ENCODE data around the gene GRID2. TPM values are rescaled to one million over a fixed set of nuclear protein-coding genes. Genes with fewer than 3 reads are reported as not detected.

The GRID2 gene
- total and polyA plus RNA-seq, 9 of the 15 experiments (the other 6 are each of a cell fraction or from before 2014, with no cell fraction given), result 0.04 TPM; not detected in 7

DNA sequence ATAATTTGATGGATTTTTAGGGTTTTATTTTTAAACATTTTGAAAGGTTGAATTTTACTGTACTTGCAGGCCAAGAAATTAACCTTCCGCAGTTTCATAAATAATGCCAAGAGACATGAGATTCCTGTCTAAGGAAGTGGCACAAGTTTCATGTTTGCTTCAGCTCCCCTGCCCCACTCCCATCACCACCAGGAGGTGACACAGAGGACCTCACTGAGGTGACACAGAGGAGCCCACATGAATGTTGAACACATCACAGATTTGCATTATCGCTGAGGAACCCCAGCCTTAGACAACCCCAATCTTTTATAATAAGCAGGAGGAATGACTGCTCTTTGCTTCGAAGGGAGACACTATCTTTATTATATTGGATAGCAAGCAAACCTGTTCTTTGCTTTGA is 1033.4 kb downstream of the GRID2 start:
- in situ Hi-C loops (cut with MboI), result no loop called here
- ATAC-seq, result no peak
- Histone ChIP-seq H4K20me1 (replicated peaks; ENCODE audit: control insufficient read depth, insufficient read depth, low read length) (no peaks in the 10 kb centered on the region), H3K9me3 (replicated peaks; ENCODE audit: control insufficient read depth, insufficient read depth, low read depth, low read length) (no peaks in the 10 kb centered on the region; the same call in 1 of the 2 replicates), H3K9me1 (ENCODE audit: control insufficient read depth, insufficient read depth, low read length) (no peaks in the 10 kb centered on the region), H3K4me1 (replicated peaks in 1 of 2; ENCODE audit: control insufficient read depth in 2 of 2, insufficient read depth in 2 of 2, low read length in 2 of 2) (no peaks in the 10 kb centered on the region), H3K79me2 (ENCODE audit: control insufficient read depth, insufficient read depth, low read length) (no peaks in the 10 kb centered on the region), H3K27ac (ENCODE audit: extremely low read depth, low read depth, low read length) (no peak overlapping the region), H3K36me3 (ENCODE audit: control insufficient read depth, insufficient read depth, low read length) (no peaks in the 10 kb centered on the region), H3K4me3 (no peak overlapping the region), H3K9ac (ENCODE audit: insufficient read depth in 1 of 2, low read depth in 2 of 2, low read length in 2 of 2) (no peak overlapping the region), H2AFZ (ENCODE audit: low read depth, low read length) (no peak overlapping the region), H3K27me3 (ENCODE audit: control insufficient read depth in 2 of 2, insufficient read depth in 2 of 2, low read length in 2 of 2) (no peaks in the 10 kb centered on the region), H3K4me2 (ENCODE audit: insufficient read depth, low read length) (no peak overlapping the region)
- CTCF ChIA-PET (ENCODE audit: low intra/inter-chr PET ratio), result no interaction called here
- intact Hi-C loops (cut with micrococcal nuclease), result no loop called here
- no peak for DNase-seq (ENCODE audit: extremely low read depth in 1 of 4, low spot score in 3 of 4)
- POLR2A ChIA-PET, result no interaction called here
- no peak for TF ChIP-seq CREM (IDR thresholded peaks at IDR 0.05; ENCODE audit: low read depth)
- no peak for TF ChIP-seq CBFB (CRISPR knock-in tag; IDR thresholded peaks at IDR 0.05)
- TF ChIP-seq, protein P1, sequence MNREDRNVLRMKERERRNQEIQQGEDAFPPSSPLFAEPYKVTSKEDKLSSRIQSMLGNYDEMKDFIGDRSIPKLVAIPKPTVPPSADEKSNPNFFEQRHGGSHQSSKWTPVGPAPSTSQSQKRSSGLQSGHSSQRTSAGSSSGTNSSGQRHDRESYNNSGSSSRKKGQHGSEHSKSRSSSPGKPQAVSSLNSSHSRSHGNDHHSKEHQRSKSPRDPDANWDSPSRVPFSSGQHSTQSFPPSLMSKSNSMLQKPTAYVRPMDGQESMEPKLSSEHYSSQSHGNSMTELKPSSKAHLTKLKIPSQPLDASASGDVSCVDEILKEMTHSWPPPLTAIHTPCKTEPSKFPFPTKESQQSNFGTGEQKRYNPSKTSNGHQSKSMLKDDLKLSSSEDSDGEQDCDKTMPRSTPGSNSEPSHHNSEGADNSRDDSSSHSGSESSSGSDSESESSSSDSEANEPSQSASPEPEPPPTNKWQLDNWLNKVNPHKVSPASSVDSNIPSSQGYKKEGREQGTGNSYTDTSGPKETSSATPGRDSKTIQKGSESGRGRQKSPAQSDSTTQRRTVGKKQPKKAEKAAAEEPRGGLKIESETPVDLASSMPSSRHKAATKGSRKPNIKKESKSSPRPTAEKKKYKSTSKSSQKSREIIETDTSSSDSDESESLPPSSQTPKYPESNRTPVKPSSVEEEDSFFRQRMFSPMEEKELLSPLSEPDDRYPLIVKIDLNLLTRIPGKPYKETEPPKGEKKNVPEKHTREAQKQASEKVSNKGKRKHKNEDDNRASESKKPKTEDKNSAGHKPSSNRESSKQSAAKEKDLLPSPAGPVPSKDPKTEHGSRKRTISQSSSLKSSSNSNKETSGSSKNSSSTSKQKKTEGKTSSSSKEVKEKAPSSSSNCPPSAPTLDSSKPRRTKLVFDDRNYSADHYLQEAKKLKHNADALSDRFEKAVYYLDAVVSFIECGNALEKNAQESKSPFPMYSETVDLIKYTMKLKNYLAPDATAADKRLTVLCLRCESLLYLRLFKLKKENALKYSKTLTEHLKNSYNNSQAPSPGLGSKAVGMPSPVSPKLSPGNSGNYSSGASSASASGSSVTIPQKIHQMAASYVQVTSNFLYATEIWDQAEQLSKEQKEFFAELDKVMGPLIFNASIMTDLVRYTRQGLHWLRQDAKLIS (CRISPR knock-in tag; IDR thresholded peaks at IDR 0.05), result no peak
- BruUV-seq (replicated peaks), result no TSS peak
- WGBS (ENCODE audit: insufficient coverage, low coverage, missing lambda C conversion rate), result 2% methylated on average over 3 of the region's 3 CpGs
- no peak for FAIRE-seq
